ENCODE results near the gene HLA-DOB.

DNA sequence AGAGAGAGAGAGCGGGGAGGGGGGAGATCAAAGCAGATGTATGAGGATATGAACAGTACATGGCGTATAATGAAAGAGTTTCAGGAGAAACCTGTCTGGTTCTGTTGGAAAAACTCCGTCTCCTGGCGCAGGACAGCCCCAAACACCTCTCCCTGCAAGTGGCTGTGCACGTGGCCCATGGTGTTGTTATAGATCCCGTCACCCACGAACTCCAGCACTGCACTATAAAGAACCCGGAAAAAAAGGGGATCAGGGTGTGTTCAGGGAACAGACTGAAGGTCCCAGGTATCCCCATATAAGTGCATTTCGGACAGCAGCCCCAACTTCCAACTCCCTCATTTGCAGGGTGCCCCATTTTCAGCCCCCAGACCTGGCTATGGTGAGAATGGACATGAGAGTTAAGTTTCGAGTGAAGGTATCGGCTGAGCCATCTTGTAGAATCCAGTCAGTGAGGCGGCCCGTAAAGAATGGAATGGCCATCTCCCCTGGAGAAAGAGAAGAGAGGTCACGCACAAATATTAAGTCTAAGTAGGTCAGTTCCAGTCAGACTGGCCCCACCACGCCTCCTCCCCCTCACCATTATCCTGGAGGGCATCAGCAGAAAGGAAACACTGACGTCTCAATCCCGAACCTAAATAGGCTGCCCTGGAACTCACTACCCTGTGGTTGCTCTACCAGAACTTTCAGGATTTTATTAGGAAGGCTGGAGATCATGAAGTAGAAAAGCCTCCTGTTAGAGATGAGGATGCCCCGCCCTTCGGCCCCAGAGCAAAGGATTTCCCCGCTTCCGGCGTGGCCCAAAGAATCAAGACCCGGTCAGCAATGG is 35.4 kb upstream of the HLA-DOB start:
- TF ChIP-seq SP1 (IDR thresholded peaks at IDR 0.05): no peak
- no peak for TF ChIP-seq ZNF384 (IDR thresholded peaks at IDR 0.05)
- no peak for TF ChIP-seq FOXK2 (IDR thresholded peaks at IDR 0.05)
- TF ChIP-seq FOXA1 (IDR thresholded peaks at IDR 0.05): no peak
- no peak for TF ChIP-seq FOXM1 (IDR thresholded peaks at IDR 0.05; ENCODE audit: borderline replicate concordance)
- no peak for TF ChIP-seq SUZ12 (IDR thresholded peaks at IDR 0.05)
- no peak for TF ChIP-seq HDGF (IDR thresholded peaks at IDR 0.05; ENCODE audit: borderline replicate concordance)
- TF ChIP-seq L3MBTL2 (conservative IDR thresholded peaks at IDR 0.05): no peak
- TF ChIP-seq NFRKB (IDR thresholded peaks at IDR 0.05): no peak
- no peak for TF ChIP-seq CTBP1 (IDR thresholded peaks at IDR 0.05; ENCODE audit: borderline replicate concordance)

Data from HEK293T (cell line).